ENCODE results near the gene NGFR. TPM values are rescaled to one million over a fixed set of nuclear protein-coding genes. Genes with fewer than 3 reads are reported as not detected.
"Not testable (repeated sequence)": the region's sequence is repeated elsewhere in the genome, so short reads cannot be mapped to it uniquely, and the experiment has no call there.

Gene NGFR
- polyA plus RNA-seq, 3 donors = 4.1 to 8.6 (median 4.5) TPM

GRCh38 chr17:49488612-49489011 is 6.5 kb upstream of the NGFR start:
- DNase-seq (ENCODE audit: extremely low read depth in 1 of 11, low read depth in 9 of 11, low spot score in 4 of 11) = no peak

DNA sequence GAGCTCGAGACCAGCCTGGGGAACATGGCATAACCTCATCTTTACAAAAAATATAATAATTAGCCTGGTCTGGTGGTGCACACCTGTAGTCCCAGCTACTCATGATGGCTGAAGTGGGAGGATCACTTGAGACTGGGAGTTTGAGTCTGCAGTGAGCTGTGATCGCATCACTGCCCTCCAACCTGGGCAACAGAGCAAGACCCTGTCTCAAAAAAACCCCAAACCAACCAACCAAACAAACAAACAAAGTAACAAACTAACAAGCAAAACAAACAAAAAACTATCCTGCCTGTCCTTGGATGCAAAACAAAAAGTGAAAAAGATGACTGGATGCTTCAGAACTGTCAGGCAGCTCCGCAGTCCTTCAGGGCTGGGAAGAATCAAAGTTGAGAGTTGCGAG is 5.7 kb upstream of the NGFR start:
- no peak for DNase-seq (ENCODE audit: extremely low read depth in 1 of 11, low read depth in 9 of 11, low spot score in 4 of 11)

DNA sequence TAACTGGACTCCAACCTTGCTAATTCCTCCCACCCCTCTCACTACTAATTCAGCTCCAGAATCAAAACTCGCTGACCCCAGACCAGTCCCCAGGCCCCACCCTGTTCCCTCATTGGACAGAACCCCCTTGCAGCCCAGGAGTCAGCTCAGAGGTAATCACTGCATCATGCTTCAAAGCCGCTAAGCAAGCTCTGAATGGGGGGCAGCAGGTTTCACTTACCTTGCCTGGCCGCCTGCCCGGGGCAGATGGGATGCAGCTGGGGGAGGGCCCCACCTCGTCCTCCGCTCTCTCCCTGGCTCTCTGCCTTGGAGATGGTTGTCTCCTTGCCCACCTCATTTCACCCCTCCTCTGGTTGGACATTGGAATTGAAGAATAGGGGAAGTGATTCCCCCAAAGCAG is 4.8 kb upstream of the NGFR start:
- DNase-seq (ENCODE audit: extremely low read depth in 1 of 11, low read depth in 9 of 11, low spot score in 4 of 11) = no peak

GRCh38 chr17:49491192-49491769 is 3.8 kb upstream of the NGFR start:
- DNase-seq (ENCODE audit: extremely low read depth in 1 of 11, low read depth in 9 of 11, low spot score in 4 of 11) = no peak

GRCh38 chr17:49494399-49494985 is 601 bp upstream of the NGFR start:
- no peak for DNase-seq (ENCODE audit: extremely low read depth in 1 of 11, low read depth in 9 of 11, low spot score in 4 of 11)

DNA sequence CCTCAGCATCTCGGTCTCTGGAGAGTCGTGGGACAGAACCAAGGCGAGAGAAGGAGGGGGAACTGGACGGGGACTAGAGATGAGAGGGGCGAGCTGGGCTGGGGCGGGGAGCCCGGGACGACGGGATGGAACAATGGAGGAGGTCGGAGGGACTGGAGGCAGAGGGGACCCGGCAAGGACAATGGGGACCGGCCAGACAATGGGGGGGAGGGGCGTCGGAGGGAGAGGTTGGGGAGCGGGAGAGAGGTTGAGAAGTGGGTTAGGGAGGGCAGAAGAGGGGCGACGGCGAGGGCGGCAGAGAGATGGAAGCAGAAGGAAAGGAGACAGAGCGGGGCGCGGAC is 719 bp downstream of the NGFR start:
- no peak for DNase-seq (ENCODE audit: extremely low read depth in 1 of 11, low read depth in 9 of 11, low spot score in 4 of 11)

DNA sequence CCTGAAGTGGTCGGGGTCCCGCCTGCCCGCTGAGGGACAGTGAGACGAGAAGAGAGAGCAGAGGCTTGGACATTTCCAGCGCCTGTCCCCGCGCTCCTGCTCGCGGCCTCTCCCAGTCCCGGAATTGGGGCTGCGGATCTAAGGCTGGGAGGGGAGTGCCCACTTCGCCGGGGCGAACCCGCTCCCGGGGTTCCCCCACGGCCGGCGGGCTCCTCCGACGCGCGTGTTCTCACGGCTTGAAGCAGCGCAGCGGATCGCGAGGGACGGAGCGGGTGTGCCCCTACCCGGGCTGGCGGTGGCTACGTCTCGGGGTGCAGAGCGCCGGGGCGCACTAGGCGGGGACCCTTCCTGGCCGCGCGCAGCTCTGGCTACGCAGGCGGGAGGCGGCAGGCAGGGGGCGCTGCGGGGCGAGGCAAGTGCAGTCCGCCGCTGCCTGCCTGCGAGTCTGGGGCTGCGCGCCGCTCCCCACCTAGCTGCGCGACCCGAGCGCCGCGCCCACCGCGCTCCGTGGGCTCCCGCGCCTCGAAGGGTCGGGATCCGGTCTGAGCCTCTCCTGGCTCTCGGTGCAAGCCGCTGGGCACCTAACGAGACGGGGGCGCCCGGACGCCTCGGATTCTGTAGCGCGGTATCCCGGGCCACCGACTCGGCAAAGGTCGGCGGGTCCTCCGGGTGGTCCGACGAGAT is 1.2 kb downstream of the NGFR start:
- DNase-seq (ENCODE audit: extremely low read depth in 1 of 11, low read depth in 9 of 11, low spot score in 4 of 11) = peak in 1 of 11 donors; percentile 71

DNA sequence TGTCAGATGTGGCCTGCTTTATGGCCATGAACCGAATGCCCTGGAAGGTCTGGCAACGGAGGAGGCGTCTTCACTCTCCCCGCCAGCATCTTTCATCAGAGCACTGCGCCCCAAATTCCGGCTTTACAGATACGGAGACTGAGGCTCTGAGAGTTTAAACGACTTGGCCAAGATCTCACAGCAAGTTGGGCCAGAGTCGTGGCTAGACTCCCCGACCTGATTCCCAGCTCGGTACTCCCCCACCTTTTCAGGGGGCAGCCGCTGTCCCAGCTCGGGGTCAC is 1.7 kb downstream of the NGFR start:
- no peak for DNase-seq (ENCODE audit: extremely low read depth in 1 of 11, low read depth in 9 of 11, low spot score in 4 of 11)

GRCh38 chr17:49497148-49498028 is 2.3 kb downstream of the NGFR start:
- DNase-seq (ENCODE audit: extremely low read depth in 1 of 11, low read depth in 9 of 11, low spot score in 4 of 11) = peak in 2 of 11 donors; percentile 59 to 71

DNA sequence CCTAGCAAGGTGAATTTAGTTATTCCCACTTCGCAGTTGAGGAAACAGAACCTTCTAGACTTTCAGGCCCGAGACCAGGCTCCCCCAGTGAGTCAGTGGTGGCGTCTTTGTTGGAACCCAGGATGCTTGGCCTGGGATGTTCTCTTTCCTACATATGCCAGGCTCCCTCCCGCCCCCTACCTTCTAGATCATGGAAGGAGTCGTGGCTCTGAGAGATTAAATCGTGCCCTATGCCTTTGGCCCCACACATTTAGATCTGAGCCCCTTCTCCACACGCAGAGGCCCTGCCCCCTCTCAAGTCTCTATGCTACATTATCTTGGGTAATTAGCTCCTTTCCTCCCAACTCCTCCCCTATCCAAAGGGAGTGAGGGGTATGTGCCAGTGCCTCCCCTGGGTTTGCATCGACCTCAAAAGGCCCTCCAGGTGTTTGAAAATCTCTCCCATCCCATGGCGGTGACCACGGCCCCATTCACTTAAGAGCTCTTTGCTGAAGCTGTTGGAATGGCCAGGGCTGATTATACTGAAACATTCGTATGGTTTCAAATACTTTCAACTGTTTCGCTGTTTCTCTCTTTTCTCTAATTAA is 3.0 kb downstream of the NGFR start:
- no peak for DNase-seq (ENCODE audit: extremely low read depth in 1 of 11, low read depth in 9 of 11, low spot score in 4 of 11)

GRCh38 chr17:49501496-49501895 is 6.4 kb downstream of the NGFR start:
- DNase-seq (ENCODE audit: extremely low read depth in 1 of 11, low read depth in 9 of 11, low spot score in 4 of 11) = no peak

- DNase-seq (ENCODE audit: extremely low read depth in 1 of 11, low read depth in 9 of 11, low spot score in 4 of 11) = no peak
Measured at GRCh38 chr17:49502254-49502653, 7.2 kb downstream of the NGFR start.

DNA sequence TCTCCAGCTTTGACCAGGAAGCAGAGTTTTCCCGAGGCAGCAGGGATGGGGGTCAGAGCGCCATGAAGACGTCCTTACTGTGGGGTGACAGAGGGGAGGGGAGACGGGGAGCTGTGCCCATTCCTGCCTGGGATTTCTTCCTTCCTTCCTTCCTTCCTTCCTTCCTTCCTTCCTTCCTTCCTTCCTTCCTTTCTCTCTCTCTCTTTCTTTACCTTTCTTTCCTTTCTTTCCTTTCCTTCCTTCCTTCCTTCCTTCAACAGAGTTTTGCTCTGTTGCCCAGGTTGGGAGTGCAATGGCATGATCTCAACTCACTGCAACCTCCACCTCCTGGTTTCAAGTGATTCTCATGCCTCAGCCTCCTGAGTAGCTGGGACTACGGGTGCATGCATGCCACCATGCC is 7.6 kb downstream of the NGFR start:
- DNase-seq (ENCODE audit: extremely low read depth in 1 of 11, low read depth in 9 of 11, low spot score in 4 of 11) = not testable (repeated sequence)

GRCh38 chr17:49504369-49504768 is 9.3 kb downstream of the NGFR start:
- DNase-seq (ENCODE audit: extremely low read depth in 1 of 11, low read depth in 9 of 11, low spot score in 4 of 11) = no peak

- no peak for DNase-seq (ENCODE audit: extremely low read depth in 1 of 11, low read depth in 9 of 11, low spot score in 4 of 11)
Measured at GRCh38 chr17:49505854-49506253, 10.8 kb downstream of the NGFR start.

GRCh38 chr17:49506282-49506681 is 11.2 kb downstream of the NGFR start:
- DNase-seq (ENCODE audit: extremely low read depth in 1 of 11, low read depth in 9 of 11, low spot score in 4 of 11) = no peak

- DNase-seq (ENCODE audit: extremely low read depth in 1 of 11, low read depth in 9 of 11, low spot score in 4 of 11) = no peak
Measured at GRCh38 chr17:49508061-49508865, 13.2 kb downstream of the NGFR start.

DNA sequence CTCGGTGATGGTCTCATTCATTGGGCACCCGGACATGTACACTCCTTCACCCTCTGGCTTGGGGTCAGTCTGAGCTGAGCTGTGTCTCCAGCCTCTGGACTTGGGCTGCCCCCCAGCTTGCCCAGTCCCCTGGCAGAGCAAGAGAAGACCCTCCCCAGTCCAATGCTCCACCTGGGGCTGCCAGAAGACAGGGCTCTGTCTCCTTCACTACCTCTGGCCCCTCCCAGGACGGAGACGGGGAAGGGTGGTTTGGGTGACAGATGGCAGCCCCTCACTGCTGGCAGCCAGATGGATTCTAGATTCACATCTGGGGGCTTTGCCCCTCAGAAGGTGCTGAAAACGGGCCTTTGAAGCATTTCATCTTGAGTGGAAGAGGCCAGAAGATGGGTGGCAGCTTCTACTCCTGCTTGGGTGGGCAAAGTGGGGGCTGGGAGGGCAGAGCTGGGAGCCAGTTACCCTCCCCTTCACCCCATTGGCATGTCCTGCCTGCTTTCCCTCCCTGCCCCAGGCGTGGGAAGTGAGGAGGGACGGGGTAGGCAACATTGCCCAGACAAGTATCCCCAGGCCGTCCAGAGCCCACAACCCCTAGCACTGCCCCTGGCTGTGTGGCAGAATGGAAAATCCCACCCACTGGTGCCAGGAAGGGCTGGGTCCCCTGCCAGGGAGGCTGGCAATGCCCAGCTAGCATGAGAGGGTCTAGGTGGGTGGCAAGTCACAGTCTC is 13.9 kb downstream of the NGFR start:
- DNase-seq (ENCODE audit: extremely low read depth in 1 of 11, low read depth in 9 of 11, low spot score in 4 of 11) = no peak

- no peak for DNase-seq (ENCODE audit: extremely low read depth in 1 of 11, low read depth in 9 of 11, low spot score in 4 of 11)
Measured at GRCh38 chr17:49509588-49509917, 14.5 kb downstream of the NGFR start.

All from renal cortex interstitium (tissue), 11 donors.